Epidermal melanocyte (primary cell): ENCODE measurements around the gene DPYSL4.

Experiments used
- DNase-seq: peaks from one replicate; pipeline ENCODE4 v3.0.0; 2011; ENCODE audit warnings: low spot score; ENCODE audit not compliant: insufficient read length

The DPYSL4 gene

DNA sequence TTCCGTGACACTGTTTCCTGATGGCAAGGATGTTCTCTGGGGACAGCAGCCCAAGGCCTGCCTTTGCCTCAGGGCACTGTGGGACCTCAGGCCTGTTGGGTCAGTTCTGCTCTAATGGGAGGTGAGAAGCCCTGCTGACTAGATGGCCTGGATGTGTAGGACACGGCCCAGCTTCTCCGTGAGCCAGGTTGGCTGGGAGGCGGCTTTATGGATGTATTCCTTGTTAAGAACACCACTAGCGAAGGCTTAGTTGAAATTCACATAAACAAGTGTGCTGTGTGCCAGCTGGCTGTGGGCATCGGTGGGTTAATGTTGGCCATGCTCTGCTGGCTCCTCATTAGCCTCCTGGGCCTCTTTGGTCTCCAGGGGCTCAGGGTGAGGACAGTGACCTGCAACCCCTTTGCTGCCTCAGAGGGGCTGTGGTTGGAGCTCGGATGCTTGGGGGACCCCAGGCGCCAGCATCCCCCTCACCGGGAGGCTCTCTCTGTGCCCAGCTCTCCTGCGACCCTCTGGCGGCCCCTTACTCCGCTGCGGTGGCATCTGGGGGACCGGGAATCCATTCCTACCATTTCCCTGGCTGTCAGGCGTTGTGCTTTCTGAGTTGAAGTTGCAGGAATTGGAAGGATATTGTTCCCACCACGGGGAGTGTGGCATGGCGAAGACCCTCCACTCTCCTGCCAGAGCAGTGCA lies 22.8 kb upstream of the DPYSL4 start:
- no peak for DNase-seq

DNA sequence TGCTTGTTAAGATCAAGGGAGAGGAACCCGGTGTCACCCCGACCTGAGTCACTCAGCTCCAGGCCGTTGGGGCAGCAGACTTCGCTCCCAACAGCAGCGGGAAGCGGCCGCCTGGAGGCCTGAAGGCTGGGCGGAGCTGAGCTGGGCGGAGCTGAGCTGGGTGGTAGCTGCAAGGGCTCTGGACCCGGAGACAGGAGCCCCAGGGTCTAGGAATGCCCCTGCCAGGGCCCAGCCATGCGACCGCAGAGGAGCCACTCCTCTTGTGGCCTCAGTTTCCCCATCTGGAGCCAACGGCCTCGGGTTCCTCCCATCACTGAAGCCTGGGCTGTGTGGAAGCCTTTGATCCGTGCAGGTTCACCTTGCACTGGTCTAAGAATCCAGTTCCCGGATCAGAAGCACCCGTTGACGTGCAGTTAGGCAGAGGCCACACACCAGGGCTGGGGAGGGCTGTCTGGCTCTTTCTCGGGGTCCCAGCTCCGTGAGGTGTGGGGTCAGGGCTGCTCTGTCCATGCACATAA lies 21.9 kb upstream of the DPYSL4 start:
- DNase-seq: no peak

GRCh38 chr10:132165416-132165980 lies 21.2 kb upstream of the DPYSL4 start:
- DNase-seq: no peak

GRCh38 chr10:132166216-132166950 lies 20.4 kb upstream of the DPYSL4 start:
- DNase-seq: no peak

DNA sequence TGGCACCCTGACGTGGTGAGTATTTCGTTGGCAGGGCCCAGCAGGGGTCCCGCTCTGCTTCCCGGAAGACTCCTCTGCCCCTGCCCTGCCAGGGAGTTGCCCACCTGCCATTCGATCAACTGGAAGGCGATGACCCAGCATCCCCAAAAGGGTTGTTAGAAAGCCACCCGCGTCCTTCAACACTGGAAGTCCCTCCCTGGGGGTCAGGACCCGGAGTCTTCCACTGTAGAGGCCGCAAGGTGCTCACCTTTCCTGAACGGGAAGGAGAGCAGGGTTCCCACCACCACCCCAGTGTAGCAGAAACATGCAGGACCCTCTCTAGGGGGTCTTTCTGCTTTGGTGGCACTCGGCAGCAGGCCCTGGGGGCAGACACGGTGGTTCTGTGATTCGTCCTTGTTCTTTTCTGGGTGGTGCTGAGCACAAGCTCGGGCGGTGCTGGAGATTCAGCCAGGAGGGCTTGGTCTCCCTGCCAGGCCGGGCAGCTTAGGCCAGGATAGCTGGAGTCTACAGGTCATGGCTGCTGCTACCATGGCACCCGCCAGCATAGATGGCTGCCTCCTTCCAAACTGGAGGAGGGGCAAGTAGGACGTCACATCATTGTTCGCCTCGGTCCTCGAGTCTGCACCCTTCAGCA lies 19.6 kb upstream of the DPYSL4 start:
- no peak for DNase-seq

GRCh38 chr10:132167976-132168375 lies 18.8 kb upstream of the DPYSL4 start:
- no peak for DNase-seq

DNA sequence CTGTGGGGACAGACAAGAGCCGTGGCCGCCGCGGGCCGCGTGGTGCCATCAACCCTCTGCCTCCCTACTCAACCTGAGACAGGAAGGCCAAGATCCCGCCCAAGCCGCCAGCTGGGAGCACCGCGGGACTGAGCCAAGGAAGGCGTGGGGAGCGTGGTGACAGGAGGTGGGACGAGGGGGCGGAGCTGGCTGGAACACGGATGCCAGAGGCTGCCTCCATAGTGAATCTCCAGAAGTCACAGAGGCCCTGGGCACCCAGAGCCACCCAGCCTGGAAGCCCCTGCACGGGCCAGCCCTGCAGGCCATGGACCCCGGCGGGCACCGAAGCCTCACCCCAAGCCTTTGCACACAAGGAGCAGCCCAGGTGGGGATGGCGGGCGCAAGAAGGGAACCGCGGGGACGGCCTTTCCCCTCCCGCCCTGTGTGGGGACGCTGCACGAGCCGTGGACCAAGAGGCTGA lies 18.1 kb upstream of the DPYSL4 start:
- no peak for DNase-seq

- DNase-seq: no peak
Measured at GRCh38 chr10:132169031-132169765, 17.6 kb upstream of the DPYSL4 start.

DNA sequence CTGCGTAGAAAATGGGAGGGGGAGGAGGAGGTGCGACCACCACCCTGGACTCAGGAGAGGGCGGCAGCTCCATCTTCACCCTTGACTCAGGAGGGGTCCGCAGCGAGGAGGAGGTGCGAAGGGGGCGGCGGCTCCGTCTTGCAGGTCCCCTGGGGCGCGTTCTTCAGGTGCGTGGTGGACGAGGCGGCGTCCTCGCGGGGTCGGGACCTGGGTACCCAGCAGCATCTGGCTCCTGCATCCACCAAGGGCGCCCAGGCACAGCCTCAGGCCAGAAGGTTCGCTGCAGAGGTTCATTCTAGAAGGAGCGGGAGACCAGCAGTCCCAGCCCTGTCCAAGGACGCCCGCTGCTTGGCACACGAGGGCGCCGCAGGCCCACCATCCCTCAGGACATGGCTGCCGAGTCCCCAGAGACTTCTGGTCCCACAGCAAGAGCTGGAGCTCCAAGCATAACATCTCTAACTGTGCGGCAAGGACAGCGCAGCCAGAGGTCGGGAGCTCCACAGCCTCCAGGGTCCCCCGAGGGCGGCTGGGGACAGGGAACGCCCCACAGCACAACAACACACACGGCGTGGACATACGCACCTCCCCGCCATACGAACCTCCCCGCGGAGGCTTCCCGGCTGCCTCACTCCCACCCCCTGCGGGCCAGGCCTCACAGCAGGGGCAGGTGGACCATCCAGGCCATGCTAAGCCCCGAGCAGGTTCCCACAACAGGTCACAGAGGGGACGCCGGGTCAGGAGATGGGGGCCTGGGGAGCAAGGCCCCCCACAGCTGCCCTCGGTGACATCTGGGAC lies 16.8 kb upstream of the DPYSL4 start:
- no peak for DNase-seq

- no peak for DNase-seq
Measured at GRCh38 chr10:132170561-132171361, 16.0 kb upstream of the DPYSL4 start.

- DNase-seq: no peak
Measured at GRCh38 chr10:132172091-132173066, 14.4 kb upstream of the DPYSL4 start.

GRCh38 chr10:132173185-132173584 lies 13.6 kb upstream of the DPYSL4 start:
- no peak for DNase-seq

DNA sequence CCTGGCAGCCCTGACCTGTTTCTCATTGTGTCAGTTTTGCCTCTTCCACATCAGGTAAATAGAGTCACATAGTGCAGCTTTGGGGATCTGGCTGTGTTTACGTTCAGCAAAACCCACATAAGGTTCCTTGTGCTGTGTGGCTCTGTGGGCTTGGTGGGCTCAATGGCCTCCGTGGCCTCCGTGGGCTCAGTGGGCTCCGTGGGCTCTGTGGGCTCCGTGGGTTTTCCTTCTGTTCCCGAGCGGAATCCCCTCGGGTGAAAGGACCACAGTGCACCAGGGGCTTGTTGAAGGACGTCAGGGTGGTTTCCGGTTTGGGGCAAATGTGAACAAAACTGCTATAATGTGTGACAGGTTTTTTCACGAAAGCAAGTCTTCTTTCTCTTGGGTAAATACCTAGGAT lies 12.5 kb upstream of the DPYSL4 start:
- DNase-seq: no peak

GRCh38 chr10:132175408-132175807 lies 11.3 kb upstream of the DPYSL4 start:
- no peak for DNase-seq

- no peak for DNase-seq
Measured at GRCh38 chr10:132175907-132176581, 10.7 kb upstream of the DPYSL4 start.

DNA sequence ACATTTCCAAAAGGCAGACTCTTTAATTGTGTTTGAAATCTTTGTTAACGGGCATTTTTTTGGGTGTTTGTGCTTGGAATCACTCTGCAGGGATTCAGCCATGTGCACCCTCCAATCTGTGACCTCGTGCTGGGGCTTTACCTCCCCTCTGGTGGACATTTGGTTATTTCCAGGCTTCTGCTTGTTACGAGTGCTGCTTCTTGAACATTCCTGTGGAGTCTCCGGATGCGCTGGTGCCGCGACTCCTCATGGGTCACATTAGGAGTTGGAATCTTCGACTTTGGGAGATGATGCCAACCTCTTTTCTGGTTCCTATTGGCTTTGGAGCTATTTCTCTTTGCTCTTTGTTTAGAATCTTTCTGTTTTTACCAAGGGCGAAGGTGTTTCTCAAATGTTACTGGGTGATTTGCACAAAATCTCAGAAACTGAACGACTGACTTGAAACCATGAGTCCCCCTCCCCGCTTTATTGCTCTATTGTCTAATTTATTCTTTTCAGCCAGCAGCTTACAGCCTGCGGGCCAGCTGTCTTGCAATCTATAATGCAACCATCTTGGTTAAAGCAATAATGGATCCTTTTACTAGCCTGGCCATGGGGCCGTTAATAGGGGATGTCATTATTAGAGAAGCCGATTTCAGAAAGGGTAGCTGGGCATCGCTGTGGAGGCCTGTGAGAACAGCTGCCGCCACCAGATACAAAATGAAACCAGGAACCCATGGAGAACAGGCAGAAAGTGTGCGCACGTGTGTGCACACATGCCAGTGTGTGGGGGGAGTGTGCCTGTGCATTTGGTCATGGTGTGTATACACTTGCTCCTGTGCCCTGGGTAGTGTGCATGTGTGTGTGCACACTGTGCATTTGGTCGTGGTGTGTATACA lies 9.9 kb upstream of the DPYSL4 start:
- DNase-seq: no peak

DNA sequence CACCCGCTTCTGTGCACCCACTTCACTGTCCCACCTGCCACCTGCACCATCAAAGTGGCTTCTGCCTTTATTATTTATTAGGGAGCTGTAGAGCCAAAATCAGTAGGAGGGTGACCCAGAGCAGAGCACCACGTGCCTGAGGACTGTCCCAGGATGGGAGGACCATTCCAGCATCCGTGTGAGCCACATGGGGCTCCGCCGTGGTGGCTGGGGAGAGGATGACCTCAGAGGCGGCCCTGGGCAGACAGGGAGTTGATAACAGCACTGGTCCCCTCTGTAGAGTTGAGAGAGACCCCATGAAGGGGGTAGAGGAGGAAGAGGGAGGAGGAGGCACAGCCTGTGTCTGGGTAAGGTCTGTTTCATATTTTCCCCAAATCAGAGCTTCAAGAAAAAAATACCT lies 8.7 kb upstream of the DPYSL4 start:
- DNase-seq: no peak
